HepG2 (cell line): Measurements from ENCODE around the gene ZMIZ2. TPM values are rescaled to one million over a fixed set of nuclear protein-coding genes. Genes with fewer than 3 reads are reported as not detected.

Experiments used
- CBX5 ChIP-seq: sonication (generic); formaldehyde crosslinking; IDR thresholded peaks from 2 replicates; pipeline ENCODE4 v1.4.0; 2020; ENCODE audit warnings: missing genetic modification reagents, borderline replicate concordance
- CREB1 ChIP-seq, 2 experiments: fragments of 450-650 bp in 1 of 2; IDR thresholded peaks; 2 replicates each; pipeline ENCODE4 v1.6.1; 2016 to 2017; ENCODE audit warnings: control low read depth in 1 of 2, mild to moderate bottlenecking in 1 of 2, missing compliant biosample characterization in 1 of 2, missing genetic modification characterization in 1 of 2
- DPF2 ChIP-seq: sonication (generic); formaldehyde crosslinking; IDR thresholded peaks from 2 replicates; pipeline ENCODE4 v1.4.0; 2020; ENCODE audit warnings: mild to moderate bottlenecking, low read depth, missing genetic modification reagents, borderline replicate concordance
- FOXA3 ChIP-seq: IDR thresholded peaks from 2 replicates; pipeline ENCODE4 v1.6.1; 2016; ENCODE audit warnings: missing genetic modification reagents, missing compliant biosample characterization
- KDM5B ChIP-seq: sonication (generic); formaldehyde crosslinking; IDR thresholded peaks from 2 replicates; pipeline ENCODE4 v1.4.0; 2020; ENCODE audit warnings: missing genetic modification reagents, mild to moderate bottlenecking, borderline replicate concordance
- NCOA5 ChIP-seq: sonication (generic); formaldehyde crosslinking; IDR thresholded peaks from 2 replicates; pipeline ENCODE4 v1.4.0; 2020; ENCODE audit warnings: missing genetic modification reagents
- NR2F1 ChIP-seq, 2 experiments: fragments of 450-650 bp in 1 of 2; formaldehyde crosslinking in 1 of 2; IDR thresholded peaks; 2 replicates each; pipeline versions ENCODE4 v1.5.0 to v1.6.1; 2016 to 2020; ENCODE audit warnings: mild to moderate bottlenecking in 1 of 2, missing compliant biosample characterization in 1 of 2, missing genetic modification reagents in 1 of 2, moderate library complexity in 1 of 2
- ONECUT2 ChIP-seq: sonication (generic); formaldehyde crosslinking; IDR thresholded peaks from 2 replicates; pipeline ENCODE4 v1.4.0; 2020; ENCODE audit warnings: missing genetic modification reagents
- RBM22 ChIP-seq: fragments of 200-400 bp; formaldehyde crosslinking; optimal IDR thresholded peaks from 2 replicates; pipeline ENCODE3; 2017; ENCODE audit warnings: mild to moderate bottlenecking, low read length, moderate library complexity
- SUZ12 ChIP-seq: fragments of 150-350 bp; IDR thresholded peaks from 2 replicates; pipeline ENCODE4 v1.6.1; 2014; ENCODE audit warnings: low read depth, low read length
- ZBTB20 ChIP-seq: sonication (generic); formaldehyde crosslinking; IDR thresholded peaks from 2 replicates; pipeline ENCODE4 v1.8.1; 2023; ENCODE audit warnings: missing genetic modification reagents, low read depth, mild to moderate bottlenecking, borderline replicate concordance
- ZNF17 ChIP-seq: sonication (generic); formaldehyde crosslinking; IDR thresholded peaks from 2 replicates; pipeline ENCODE4 v1.5.0; 2020; ENCODE audit warnings: mild to moderate bottlenecking, missing genetic modification reagents
- ZNF546 ChIP-seq: sonication (generic); formaldehyde crosslinking; conservative IDR thresholded peaks from 2 replicates; pipeline ENCODE4 v1.8.1; 2023; ENCODE audit warnings: mild to moderate bottlenecking, missing genetic modification reagents
- ZNF547 ChIP-seq: sonication (generic); formaldehyde crosslinking; IDR thresholded peaks from 2 replicates; pipeline ENCODE4 v1.5.1; 2020; ENCODE audit warnings: mild to moderate bottlenecking, missing genetic modification reagents
- ZNF558 ChIP-seq: sonication (generic); formaldehyde crosslinking; IDR thresholded peaks from 2 replicates; pipeline ENCODE4 v1.9.0; 2022; ENCODE audit warnings: mild to moderate bottlenecking, missing genetic modification reagents, borderline replicate concordance
- ZNF772 ChIP-seq: sonication (generic); formaldehyde crosslinking; IDR thresholded peaks from 2 replicates; pipeline ENCODE4 v1.5.0; 2020; ENCODE audit warnings: mild to moderate bottlenecking, missing genetic modification reagents
- polyA plus RNA-seq, 8 experiments: library from polyadenylated mRNA; depleted of rRNA in 3 of 8; stranded (reverse) in 7 of 8; unstranded in 1 of 8; fragments of >200 nt; fragmentation: Illumina TruSeq in 4 of 8; extraction: Trizol in 4 of 8; gene quantifications; 2 replicates each; pipeline versions ENCODE4 v1.2.1 to v1.2.3, GENCODE V29; 2011 to 2016; ENCODE audit warnings: low read depth in 4 of 8, missing spikeins in 1 of 8, mixed read lengths in 1 of 8; ENCODE audit not compliant: insufficient read depth in 1 of 8
- total RNA-seq, 5 experiments: library from RNA; depleted of rRNA; stranded (reverse); fragments of >200 nt; fragmentation: Illumina TruSeq; extraction: Trizol; gene quantifications; 2 replicates each; pipeline ENCODE4 v1.2.3, GENCODE V29; 2016; ENCODE audit warnings: low read depth in 1 of 5
- TF ChIP-seq, protein P1 (sequence below): sonication (generic); formaldehyde crosslinking; IDR thresholded peaks from 2 replicates; pipeline ENCODE4 v1.5.0; 2020; ENCODE audit warnings: mild to moderate bottlenecking, missing genetic modification reagents
- TF ChIP-seq, protein P2 (sequence below): sonication (generic); formaldehyde crosslinking; IDR thresholded peaks from 2 replicates; pipeline ENCODE4 v1.4.0; 2020; ENCODE audit warnings: missing genetic modification reagents, borderline replicate concordance
- TF ChIP-seq, protein P3 (sequence below): sonication (generic); formaldehyde crosslinking; IDR thresholded peaks from 2 replicates; pipeline ENCODE4 v1.5.1; 2020; ENCODE audit warnings: missing genetic modification reagents, mild to moderate bottlenecking, borderline replicate concordance
- TF ChIP-seq, protein P4 (sequence below): IDR thresholded peaks from 2 replicates; pipeline ENCODE4 v1.6.1; 2016; ENCODE audit warnings: low read depth, control low read depth
- TF ChIP-seq, protein P5 (sequence below): sonication (generic); formaldehyde crosslinking; IDR thresholded peaks from 2 replicates; pipeline ENCODE4 v1.4.0; 2020; ENCODE audit warnings: missing genetic modification reagents, mild to moderate bottlenecking, borderline replicate concordance

Gene ZMIZ2
- total and polyA plus RNA-seq, 2 of the 13 experiments (the other 11 are each of a cell fraction or from before 2014, with no cell fraction given) = 4.9 to 7.9 TPM

DNA sequence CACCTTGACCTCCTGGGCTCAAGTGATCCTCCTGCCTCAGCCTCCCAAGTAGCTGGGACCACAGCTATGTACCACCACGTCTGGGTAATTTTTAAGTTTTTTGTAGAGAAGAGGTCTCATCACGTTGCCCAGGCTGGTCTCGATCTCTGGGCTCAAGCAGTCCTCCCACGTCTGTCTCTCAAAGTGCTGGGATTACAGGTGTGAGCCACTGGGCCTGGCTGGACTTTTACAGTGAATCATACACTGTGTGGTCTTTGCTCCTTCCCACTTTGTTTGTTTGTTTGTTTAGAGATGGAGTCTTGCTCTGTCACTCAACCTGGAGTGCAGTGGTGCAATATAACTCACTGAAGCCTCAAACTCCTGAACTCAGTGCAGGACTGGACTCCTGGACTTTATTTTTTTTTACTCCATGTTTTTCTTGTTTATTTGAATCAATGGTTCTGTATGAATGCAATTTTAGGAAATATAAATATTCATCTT lies 60.3 kb downstream of the ZMIZ2 start (continued):
- TF ChIP-seq KDM5B (CRISPR knock-in tag) = no peak
- no peak for TF ChIP-seq CBX5 (CRISPR knock-in tag)
- no peak for TF ChIP-seq ZNF547
- no peak; the same call in 1 of the 2 replicates for TF ChIP-seq ZBTB20
- no peak for TF ChIP-seq ZNF558 (CRISPR knock-in tag)
- TF ChIP-seq DPF2 (CRISPR knock-in tag) = no peak; the same call in 1 of the 2 replicates
- TF ChIP-seq ZNF772 (CRISPR knock-in tag) = no peak
- TF ChIP-seq, protein P1, sequence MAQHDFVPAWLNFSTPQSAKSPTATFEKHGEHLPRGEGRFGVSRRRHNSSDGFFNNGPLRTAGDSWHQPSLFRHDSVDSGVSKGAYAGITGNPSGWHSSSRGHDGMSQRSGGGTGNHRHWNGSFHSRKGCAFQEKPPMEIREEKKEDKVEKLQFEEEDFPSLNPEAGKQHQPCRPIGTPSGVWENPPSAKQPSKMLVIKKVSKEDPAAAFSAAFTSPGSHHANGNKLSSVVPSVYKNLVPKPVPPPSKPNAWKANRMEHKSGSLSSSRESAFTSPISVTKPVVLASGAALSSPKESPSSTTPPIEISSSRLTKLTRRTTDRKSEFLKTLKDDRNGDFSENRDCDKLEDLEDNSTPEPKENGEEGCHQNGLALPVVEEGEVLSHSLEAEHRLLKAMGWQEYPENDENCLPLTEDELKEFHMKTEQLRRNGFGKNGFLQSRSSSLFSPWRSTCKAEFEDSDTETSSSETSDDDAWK (CRISPR knock-in tag) = no peak
- no peak for TF ChIP-seq NR2F1 (CRISPR knock-in tag; IDR thresholded peaks at IDR 0.05)
- TF ChIP-seq, protein P2, sequence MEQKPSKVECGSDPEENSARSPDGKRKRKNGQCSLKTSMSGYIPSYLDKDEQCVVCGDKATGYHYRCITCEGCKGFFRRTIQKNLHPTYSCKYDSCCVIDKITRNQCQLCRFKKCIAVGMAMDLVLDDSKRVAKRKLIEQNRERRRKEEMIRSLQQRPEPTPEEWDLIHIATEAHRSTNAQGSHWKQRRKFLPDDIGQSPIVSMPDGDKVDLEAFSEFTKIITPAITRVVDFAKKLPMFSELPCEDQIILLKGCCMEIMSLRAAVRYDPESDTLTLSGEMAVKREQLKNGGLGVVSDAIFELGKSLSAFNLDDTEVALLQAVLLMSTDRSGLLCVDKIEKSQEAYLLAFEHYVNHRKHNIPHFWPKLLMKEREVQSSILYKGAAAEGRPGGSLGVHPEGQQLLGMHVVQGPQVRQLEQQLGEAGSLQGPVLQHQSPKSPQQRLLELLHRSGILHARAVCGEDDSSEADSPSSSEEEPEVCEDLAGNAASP (CRISPR knock-in tag) = no peak
- no peak for TF ChIP-seq RBM22
- TF ChIP-seq ZNF546 = no peak
- TF ChIP-seq, protein P3, sequence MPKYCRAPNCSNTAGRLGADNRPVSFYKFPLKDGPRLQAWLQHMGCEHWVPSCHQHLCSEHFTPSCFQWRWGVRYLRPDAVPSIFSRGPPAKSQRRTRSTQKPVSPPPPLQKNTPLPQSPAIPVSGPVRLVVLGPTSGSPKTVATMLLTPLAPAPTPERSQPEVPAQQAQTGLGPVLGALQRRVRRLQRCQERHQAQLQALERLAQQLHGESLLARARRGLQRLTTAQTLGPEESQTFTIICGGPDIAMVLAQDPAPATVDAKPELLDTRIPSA (CRISPR knock-in tag) = no peak
- TF ChIP-seq, protein P4, sequence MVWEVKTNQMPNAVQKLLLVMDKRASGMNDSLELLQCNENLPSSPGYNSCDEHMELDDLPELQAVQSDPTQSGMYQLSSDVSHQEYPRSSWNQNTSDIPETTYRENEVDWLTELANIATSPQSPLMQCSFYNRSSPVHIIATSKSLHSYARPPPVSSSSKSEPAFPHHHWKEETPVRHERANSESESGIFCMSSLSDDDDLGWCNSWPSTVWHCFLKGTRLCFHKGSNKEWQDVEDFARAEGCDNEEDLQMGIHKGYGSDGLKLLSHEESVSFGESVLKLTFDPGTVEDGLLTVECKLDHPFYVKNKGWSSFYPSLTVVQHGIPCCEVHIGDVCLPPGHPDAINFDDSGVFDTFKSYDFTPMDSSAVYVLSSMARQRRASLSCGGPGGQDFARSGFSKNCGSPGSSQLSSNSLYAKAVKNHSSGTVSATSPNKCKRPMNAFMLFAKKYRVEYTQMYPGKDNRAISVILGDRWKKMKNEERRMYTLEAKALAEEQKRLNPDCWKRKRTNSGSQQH (CRISPR knock-in tag) = no peak
- TF ChIP-seq FOXA3 (CRISPR knock-in tag) = peak; percentile 74
- TF ChIP-seq CREB1 (IDR thresholded peaks at IDR 0.05) = no peak
- no peak for TF ChIP-seq CREB1 (CRISPR knock-in tag; IDR thresholded peaks at IDR 0.05)
- TF ChIP-seq ZNF17 (CRISPR knock-in tag) = no peak
- TF ChIP-seq, protein P5, sequence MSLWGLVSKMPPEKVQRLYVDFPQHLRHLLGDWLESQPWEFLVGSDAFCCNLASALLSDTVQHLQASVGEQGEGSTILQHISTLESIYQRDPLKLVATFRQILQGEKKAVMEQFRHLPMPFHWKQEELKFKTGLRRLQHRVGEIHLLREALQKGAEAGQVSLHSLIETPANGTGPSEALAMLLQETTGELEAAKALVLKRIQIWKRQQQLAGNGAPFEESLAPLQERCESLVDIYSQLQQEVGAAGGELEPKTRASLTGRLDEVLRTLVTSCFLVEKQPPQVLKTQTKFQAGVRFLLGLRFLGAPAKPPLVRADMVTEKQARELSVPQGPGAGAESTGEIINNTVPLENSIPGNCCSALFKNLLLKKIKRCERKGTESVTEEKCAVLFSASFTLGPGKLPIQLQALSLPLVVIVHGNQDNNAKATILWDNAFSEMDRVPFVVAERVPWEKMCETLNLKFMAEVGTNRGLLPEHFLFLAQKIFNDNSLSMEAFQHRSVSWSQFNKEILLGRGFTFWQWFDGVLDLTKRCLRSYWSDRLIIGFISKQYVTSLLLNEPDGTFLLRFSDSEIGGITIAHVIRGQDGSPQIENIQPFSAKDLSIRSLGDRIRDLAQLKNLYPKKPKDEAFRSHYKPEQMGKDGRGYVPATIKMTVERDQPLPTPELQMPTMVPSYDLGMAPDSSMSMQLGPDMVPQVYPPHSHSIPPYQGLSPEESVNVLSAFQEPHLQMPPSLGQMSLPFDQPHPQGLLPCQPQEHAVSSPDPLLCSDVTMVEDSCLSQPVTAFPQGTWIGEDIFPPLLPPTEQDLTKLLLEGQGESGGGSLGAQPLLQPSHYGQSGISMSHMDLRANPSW = no peak
- no peak for TF ChIP-seq NCOA5
- TF ChIP-seq ONECUT2 = no peak
- TF ChIP-seq SUZ12 = no peak
